Immature natural killer cell (primary cell): Measurements from ENCODE around the gene AXL. TPM values are rescaled to one million over a fixed set of nuclear protein-coding genes. Genes with fewer than 3 reads are reported as not detected.

Experiments
- DNase-seq, 3 donors: peaks; one replicate each; pipeline ENCODE4 v3.0.0; 2022; ENCODE audit warnings: mixed read lengths in 1 of 3
- H3K27ac Mint-ChIP-seq, 6 donors: one replicate each; pipeline ENCODE4 v1.8.0; 2020; ENCODE audit warnings: mixed read lengths in 6 of 6, mild to moderate bottlenecking in 5 of 6, inconsistent platforms in 4 of 6, moderate library complexity in 3 of 6
- H3K27me3 Mint-ChIP-seq, 3 donors: one replicate each; pipeline ENCODE4 v1.8.0; 2020 to 2021; ENCODE audit warnings: low read depth in 3 of 3, mild to moderate bottlenecking in 3 of 3, mixed read lengths in 3 of 3, moderate library complexity in 3 of 3, inconsistent platforms in 1 of 3
- H3K36me3 Mint-ChIP-seq, 3 donors: one replicate each; pipeline ENCODE4 v1.8.0; 2020; ENCODE audit warnings: mixed read lengths in 3 of 3, inconsistent platforms in 2 of 3, mild to moderate bottlenecking in 2 of 3
- H3K4me1 Mint-ChIP-seq, 2 donors: one replicate each; pipeline ENCODE4 v1.8.0; 2020; ENCODE audit warnings: inconsistent platforms in 2 of 2, mild to moderate bottlenecking in 2 of 2, mixed read lengths in 2 of 2, moderate library complexity in 1 of 2
- H3K4me3 Mint-ChIP-seq, 5 donors: one replicate each; pipeline ENCODE4 v1.8.0; 2020; ENCODE audit warnings: mild to moderate bottlenecking in 5 of 5, mixed read lengths in 5 of 5, inconsistent platforms in 3 of 5, moderate library complexity in 3 of 5
- H3K9me3 Mint-ChIP-seq, 6 donors: one replicate each; pipeline ENCODE4 v1.8.0; 2020; ENCODE audit warnings: mild to moderate bottlenecking in 6 of 6, mixed read lengths in 6 of 6, inconsistent platforms in 4 of 6, moderate library complexity in 3 of 6
- polyA plus RNA-seq, 3 donors: library from polyadenylated mRNA; unstranded; fragments of 300-500 nt; fragmentation: Illumina TruSeq; gene quantifications; one replicate each; pipeline ENCODE4 v1.2.3, GENCODE V29; 2021

Gene AXL
- polyA plus RNA-seq, 3 donors from 2014 or later: 0.61 to 1.2 (median 0.97) TPM

DNA sequence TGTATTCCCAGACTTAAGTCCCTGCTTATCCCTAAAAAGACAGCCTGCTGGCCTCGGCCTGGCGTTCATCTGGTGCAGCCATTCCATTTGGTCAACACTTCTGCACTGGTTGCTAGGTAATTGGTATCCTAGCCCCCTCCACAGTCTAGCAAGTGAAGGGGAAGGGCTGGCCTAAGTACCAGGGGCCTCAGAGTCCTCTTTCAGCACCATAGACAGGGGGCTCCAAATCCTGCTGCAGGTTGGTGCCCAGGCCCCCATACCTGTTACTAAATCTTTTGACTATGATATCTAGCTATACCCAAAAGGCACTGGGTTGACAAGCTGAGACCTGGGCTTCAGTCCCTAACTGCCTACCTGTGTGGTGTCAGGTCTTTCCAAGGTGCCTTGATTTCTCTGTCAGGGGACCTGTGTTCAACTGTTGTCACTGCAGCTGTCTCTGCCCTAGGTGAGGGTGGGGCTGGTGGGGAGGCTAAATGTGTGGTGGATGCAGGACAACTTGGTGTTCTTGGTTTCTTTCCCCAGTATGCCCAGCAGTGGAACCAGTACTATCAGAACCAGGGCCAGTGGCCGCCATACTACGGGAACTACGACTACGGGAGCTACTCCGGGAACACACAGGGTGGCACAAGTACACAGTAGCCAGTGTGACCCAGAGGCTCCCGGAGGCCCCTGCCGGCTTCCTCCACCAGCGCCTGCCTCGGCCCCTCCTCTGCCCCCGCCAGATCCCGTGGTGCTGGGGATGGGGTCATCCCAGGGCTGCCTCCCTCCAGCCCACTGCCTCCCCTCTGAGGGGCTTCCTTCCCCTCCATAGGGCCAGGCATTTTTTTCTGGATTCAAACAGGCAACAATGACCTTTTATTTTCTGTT lies 87.1 kb downstream of the AXL start:
- no peaks in the 10 kb centered on the region for H3K9me3 Mint-ChIP-seq
- peak overlapping the region; percentile 91 to 98 (median 96) for H3K4me3 Mint-ChIP-seq
- peak overlapping the region; percentile 96 to 100 (median 100) for H3K27ac Mint-ChIP-seq
- DNase-seq: no peak
- H3K4me1 Mint-ChIP-seq: peaks cover 98 to 100% of the 10 kb centered on the region in 2 donors
- H3K36me3 Mint-ChIP-seq: peaks cover 30 to 41% (median 33%) of the 10 kb centered on the region in 3 donors
- H3K27me3 Mint-ChIP-seq: peaks cover 39 to 54% (median 52%) of the 10 kb centered on the region in 3 donors

DNA sequence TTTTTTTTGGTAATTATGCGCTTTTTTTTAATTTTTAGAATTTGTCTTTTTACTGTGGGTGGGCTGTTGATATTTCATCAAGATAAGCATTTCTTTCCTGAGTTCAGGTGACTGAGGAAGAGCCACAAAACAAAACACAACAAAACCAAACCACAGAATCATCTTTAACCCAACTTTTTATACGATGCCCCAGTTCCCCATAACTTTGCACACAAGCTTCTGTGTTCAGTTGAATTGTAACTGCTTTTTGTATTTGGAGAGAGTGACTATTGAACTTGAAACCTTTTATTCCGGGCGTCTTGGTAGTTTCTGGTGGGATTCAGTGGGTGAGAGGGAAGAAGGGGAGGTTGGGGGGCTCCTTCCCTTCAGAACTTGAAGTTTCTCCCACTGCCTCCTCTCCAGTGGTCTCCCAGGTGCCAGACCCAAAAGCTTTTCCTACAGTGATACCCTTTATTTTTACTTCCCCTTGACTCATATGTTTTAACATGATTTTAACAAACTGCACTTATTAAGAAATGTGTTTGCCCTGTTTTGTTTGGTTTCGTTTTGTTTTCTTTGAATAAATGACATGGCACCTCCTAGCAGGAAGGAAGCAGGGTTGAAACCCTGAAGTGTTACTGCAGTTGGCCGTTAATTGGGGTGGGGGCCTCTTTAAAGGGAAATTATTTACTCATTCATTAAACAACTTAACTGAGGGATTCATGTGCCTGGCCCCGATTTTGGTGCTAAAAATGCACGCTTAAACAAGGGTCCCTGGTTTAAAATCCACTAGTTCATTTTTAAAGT lies 88.3 kb downstream of the AXL start:
- peak overlapping the region; percentile 91 to 98 (median 96) for H3K4me3 Mint-ChIP-seq
- peaks cover 48 to 57% (median 53%) of the 10 kb centered on the region in 3 donors for H3K27me3 Mint-ChIP-seq
- H3K27ac Mint-ChIP-seq: peak overlapping the region; percentile 96 to 100 (median 100)
- H3K9me3 Mint-ChIP-seq: no peaks in the 10 kb centered on the region
- H3K36me3 Mint-ChIP-seq: peaks cover 25 to 33% (median 29%) of the 10 kb centered on the region in 3 donors
- DNase-seq: peak; percentile 58 to 61 (median 58)
- peaks cover 97 to 99% of the 10 kb centered on the region in 2 donors for H3K4me1 Mint-ChIP-seq

DNA sequence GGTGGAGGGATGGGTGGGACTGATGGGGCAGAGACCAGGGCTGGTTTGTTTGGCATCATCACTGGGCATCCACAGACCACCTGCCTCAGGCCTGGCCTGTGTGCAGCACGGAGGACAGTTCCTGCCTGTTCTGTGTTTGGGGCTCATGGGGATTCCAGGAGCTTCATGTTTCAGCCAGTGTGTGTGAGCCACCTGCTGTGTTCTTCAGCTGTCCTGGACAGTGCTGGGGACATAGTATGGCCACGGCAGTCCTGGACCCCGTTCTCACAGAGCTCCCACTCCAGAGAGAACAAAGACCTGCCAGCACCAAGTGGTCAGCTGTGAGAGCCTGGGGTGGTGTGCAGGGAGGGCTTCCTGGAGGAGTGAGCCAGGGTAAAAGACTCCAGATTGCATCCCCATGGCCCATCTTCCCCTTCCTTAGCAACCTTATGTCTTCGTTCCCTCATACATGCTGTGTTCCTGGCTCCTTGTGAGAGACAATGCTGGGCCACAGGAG lies 89.0 kb downstream of the AXL start:
- Mint-ChIP-seq H3K9me3 (no peaks in the 10 kb centered on the region), H3K36me3 (peaks cover 22 to 28% (median 26%) of the 10 kb centered on the region in 3 donors), H3K27ac (peak overlapping the region; percentile 96 to 100 (median 100)), H3K27me3 (peaks cover 47 to 53% (median 49%) of the 10 kb centered on the region in 3 donors), H3K4me3 (peak overlapping the region; percentile 91 to 98 (median 96)), H3K4me1 (peaks cover 95 to 99% of the 10 kb centered on the region in 2 donors)
- no peak for DNase-seq

DNA sequence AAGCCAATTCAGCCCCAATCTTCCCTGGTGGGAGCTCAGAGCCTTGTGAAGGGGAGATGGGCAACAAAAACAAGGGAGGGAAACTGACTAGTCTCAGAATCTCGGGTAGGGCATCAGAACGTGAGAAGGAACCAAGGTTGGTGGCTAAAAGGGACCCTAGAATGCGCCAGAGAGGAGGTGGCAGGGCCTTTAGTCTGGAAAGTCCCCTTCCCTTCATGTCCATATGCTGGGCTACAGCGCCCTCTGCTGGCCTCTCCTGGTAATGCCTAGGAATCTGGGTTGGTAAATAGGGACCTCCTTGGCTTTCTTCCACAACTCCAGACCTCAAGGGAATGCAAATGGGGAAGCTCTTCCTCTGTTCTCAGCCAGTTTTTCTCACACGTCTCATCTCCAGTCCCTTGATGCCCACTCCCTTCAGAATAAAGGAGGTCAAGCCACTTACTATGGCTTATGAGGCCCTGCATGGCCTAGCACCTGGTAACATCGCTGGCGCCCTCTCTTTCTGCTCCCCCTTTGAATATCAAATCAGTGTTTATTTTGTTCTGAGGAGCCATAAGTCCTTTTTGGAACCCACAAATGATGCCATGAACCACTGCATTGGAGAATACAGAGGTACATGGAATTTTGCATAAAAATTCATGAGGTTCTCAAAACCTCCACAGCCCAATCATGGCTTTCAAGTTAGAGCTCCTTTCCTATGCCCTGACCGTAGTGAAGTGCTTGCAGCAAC lies 89.6 kb downstream of the AXL start:
- Mint-ChIP-seq H3K27ac (peak overlapping the region; percentile 96 to 100 (median 100)), H3K9me3 (peaks cover 0 to 1% (median 0%) of the 10 kb centered on the region in 6 donors), H3K27me3 (peaks cover 46 to 56% (median 52%) of the 10 kb centered on the region in 3 donors), H3K36me3 (peaks cover 28 to 32% (median 30%) of the 10 kb centered on the region in 3 donors), H3K4me3 (peak overlapping the region; percentile 91 to 98 (median 96)), H3K4me1 (peaks cover 94 to 99% of the 10 kb centered on the region in 2 donors)
- peak; percentile 88 to 90 (median 90) for DNase-seq

DNA sequence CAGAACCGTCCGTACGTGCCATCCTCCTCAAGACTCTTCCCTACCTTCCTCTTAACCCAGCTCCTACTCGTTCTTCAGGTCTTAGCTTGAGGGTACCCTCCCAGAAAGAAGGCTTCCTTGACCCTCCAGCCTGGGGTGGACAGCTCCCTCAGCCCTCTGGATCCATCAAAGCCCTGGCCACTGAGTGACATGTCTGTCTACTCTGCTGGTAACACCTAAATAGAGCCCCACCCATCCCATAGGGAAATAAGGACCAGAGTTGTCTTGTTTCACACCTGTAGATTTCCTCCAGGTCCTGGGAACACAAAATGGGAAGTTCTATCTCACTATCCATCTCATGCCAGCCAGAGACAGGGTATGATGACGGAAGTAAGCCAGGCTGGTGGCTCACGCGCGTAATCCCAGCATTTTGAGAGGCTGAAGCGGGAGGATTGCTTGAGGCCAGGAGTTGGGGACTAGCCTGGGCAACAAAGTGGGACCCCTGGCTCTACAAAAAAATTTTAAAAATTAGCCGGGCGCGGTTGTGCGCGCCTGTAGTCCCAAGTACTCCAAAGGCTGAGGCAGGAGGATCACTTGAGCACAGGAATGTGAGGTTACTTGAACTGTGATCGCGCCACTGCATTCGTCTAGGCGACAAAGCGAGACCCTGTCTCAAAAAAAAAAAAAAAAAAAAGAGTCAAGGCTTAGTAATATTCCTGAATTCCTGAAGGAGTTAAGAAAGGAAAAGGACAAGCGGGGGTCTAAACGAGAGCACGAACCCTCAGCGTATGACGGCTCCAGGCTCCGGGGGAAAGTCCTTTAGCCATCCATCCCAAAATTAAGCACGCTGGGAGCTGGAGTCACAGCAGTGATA lies 90.4 kb downstream of the AXL start:
- Mint-ChIP-seq H3K27ac (peak overlapping the region; percentile 96 to 100 (median 100)), H3K36me3 (peaks cover 23 to 25% (median 25%) of the 10 kb centered on the region in 3 donors), H3K9me3 (peaks cover 0 to 1% (median 0%) of the 10 kb centered on the region in 6 donors), H3K27me3 (peaks cover 41 to 50% (median 49%) of the 10 kb centered on the region in 3 donors), H3K4me3 (peak overlapping the region; percentile 91 to 98 (median 96)), H3K4me1 (peaks cover 86 to 92% of the 10 kb centered on the region in 2 donors)
- no peak for DNase-seq

DNA sequence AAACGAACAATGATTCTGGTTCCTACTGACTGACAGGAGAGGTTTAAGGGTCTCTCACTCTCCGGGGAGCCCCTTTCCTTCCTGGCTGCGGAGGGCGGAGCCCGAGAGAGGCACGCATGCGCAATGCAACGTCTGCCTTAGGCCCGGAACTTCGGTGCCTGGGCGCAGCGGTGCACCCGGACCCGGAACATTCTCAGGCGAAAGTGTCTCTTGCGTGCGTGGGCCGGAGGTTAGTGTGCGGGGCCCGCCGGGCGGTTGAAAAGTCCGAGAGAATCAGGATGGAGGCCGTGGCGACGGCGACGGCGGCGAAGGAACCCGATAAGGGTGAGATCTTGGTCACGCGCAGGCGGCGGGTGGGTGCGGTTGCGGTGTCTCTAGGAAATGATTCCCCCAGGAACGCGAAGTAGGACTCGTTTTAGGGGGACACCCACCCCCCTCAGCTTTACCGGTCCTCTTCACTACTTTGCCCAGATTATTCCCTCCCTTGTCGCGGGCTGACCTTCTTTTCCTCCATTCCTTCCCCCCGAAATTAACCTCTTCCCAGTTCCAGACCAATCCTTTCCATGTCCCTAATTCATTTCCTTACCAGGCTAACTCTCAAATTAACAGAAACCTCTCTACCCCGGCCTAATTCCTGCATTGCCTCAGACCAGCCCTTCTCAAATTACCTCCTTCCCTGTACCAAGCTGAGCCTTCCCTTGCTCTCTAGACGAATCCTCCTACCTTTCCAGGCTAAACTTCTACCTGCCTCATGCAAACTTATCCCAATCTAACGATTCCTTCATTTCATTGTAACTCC lies 91.2 kb downstream of the AXL start, which contains the start of gene CCDC97:
Gene CCDC97 (plus strand): TSS at position 140 of the 799 bp plus-strand sequence. CDS start 139 bp downstream, at position 279.
- Mint-ChIP-seq H3K4me3 (peak within 1 kb of the TSS; percentile 91 to 98 (median 96)), H3K36me3 (peaks cover 15 to 20% (median 18%) of the 10 kb centered on the region in 3 donors), H3K9me3 (peaks cover 0 to 1% (median 0%) of the 10 kb centered on the region in 6 donors), H3K27me3 (peaks cover 44 to 52% (median 48%) of the 10 kb centered on the region in 3 donors), H3K27ac (peak within 1 kb of the TSS; percentile 96 to 100 (median 100)), H3K4me1 (peaks cover 78 to 84% of the 10 kb centered on the region in 2 donors)
- DNase-seq: peak; percentile 91 to 93 (median 92)

DNA sequence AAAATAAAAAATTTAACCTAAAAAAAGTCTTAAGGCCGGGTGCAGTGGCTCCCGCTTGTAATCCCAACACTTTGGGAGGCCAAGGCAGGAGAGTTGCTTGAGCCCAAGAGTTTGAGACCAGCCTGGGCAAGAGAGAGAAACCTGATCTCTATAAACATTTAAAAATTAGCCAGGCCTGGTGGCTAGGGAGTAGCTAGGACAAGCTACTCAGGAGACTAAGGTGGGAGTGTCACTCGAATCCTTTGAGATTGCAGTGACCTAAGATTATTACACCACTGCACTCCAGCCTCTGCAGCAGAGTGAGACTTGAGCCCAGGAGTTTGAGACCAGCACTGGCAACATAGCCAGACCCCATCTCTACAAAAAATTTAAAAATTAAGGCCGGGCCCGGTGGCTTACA lies 92.0 kb downstream of the AXL start:
- Mint-ChIP-seq H3K9me3 (peaks cover 0 to 1% (median 0%) of the 10 kb centered on the region in 6 donors), H3K4me3 (peak overlapping the region; percentile 91 to 98 (median 96)), H3K27ac (peak overlapping the region; percentile 96 to 100 (median 100)), H3K36me3 (peaks cover 17 to 19% (median 17%) of the 10 kb centered on the region in 3 donors), H3K27me3 (peaks cover 44 to 55% (median 48%) of the 10 kb centered on the region in 3 donors), H3K4me1 (peaks cover 71 to 79% of the 10 kb centered on the region in 2 donors)
- no peak for DNase-seq

Other genes with a start within 250 kb of the AXL start
- gene CYP2B6, start 227.9 kb upstream of the AXL start, polyA plus RNA-seq: not detected
- gene CYP2A13, start 130.8 kb upstream of the AXL start, polyA plus RNA-seq: not detected
- not detected for gene CYP2F1, start 104.8 kb upstream of the AXL start, polyA plus RNA-seq
- 1 to 10 TPM in 1 of 3 donors, under 1 TPM in 1, not detected in 1; 0.17 to 1.4 TPM for gene CYP2S1, start 26.0 kb upstream of the AXL start, polyA plus RNA-seq
- gene HNRNPUL1, start 45.1 kb downstream of the AXL start, polyA plus RNA-seq: 100 to 1,000 TPM in 1 of 3 donors, 10 to 100 TPM in 2; 23.3 to 103 (median 48.8) TPM
- gene CCDC97, start 90.9 kb downstream of the AXL start, polyA plus RNA-seq: 10 to 100 TPM; 14.2 to 38.2 (median 16.9) TPM
- gene TGFB1, start 134.7 kb downstream of the AXL start, polyA plus RNA-seq: 100 to 1,000 TPM in 1 of 3 donors, 10 to 100 TPM in 2; 51.4 to 196 (median 66.4) TPM
- 10 to 100 TPM in 2 of 3 donors, 1 to 10 TPM in 1; 8.9 to 14.8 (median 14.7) TPM for gene B9D2, start 144.9 kb downstream of the AXL start, polyA plus RNA-seq
- gene TMEM91, start 157.3 kb downstream of the AXL start, polyA plus RNA-seq: 1 to 10 TPM; 5.2 to 7.0 (median 6.1) TPM
- 10 to 100 TPM; 44.0 to 58.6 (median 50.3) TPM for gene EXOSC5, start 178.1 kb downstream of the AXL start, polyA plus RNA-seq
- 10 to 100 TPM; 70.8 to 76.9 (median 75.5) TPM for gene BCKDHA, start 178.6 kb downstream of the AXL start, polyA plus RNA-seq
- 1 to 10 TPM in 1 of 3 donors, under 1 TPM in 1, not detected in 1; 0.23 to 1.3 TPM for gene B3GNT8, start 208.2 kb downstream of the AXL start, polyA plus RNA-seq
- gene DMAC2, start 220.7 kb downstream of the AXL start, polyA plus RNA-seq: 10 to 100 TPM; 70.5 to 90.4 (median 77.3) TPM
- not detected for gene ERICH4, start 223.9 kb downstream of the AXL start, polyA plus RNA-seq